OCI-LY3 (cell line): ENCODE measurements around the gene FAR1.

Experiments
- H2AFZ ChIP-seq: fragments of 200-600, 300-600 bp; shearing (Covaris generic); 2 replicates; pipeline ENCODE4 v1.6.0; 2014; ENCODE audit warnings: antibody characterized with exemption, low read depth, low read length
- H3K27ac ChIP-seq: fragments of 200-600, 300-600 bp; sonication (generic); 2 replicates; pipeline ENCODE4 v1.5.1; 2014; ENCODE audit warnings: mild to moderate bottlenecking, low read length, moderate library complexity, mixed read lengths
- H3K27me3 ChIP-seq: fragments of 200-600, 300-600 bp; sonication (generic); 2 replicates; pipeline ENCODE4 v1.6.1; 2014; ENCODE audit warnings: low read depth, low read length, mixed read lengths
- H3K36me3 ChIP-seq: fragments of 200-600, 300-600 bp; sonication (generic); replicated peaks from 2 replicates; pipeline ENCODE3; 2014; ENCODE audit warnings: low read depth, low read length, mixed read lengths
- H3K4me1 ChIP-seq: fragments of 300-600, 200-600 bp; sonication (generic); 2 replicates; pipeline ENCODE4 v1.6.1; 2014; ENCODE audit warnings: low read length, mixed read lengths
- H3K4me2 ChIP-seq: fragments of 200-600, 300-600 bp; sonication (generic); 2 replicates; pipeline ENCODE4 v1.6.1; 2014; ENCODE audit warnings: low read length, mixed read lengths
- H3K4me3 ChIP-seq: fragments of 300-600, 200-600 bp; sonication (generic); 2 replicates; pipeline ENCODE4 v1.5.1; 2014; ENCODE audit warnings: antibody characterized with exemption, mild to moderate bottlenecking, low read length, moderate library complexity
- H3K79me2 ChIP-seq: fragments of 300-600, 200-600 bp; shearing (Covaris generic); 2 replicates; pipeline ENCODE4 v1.6.1; 2014; ENCODE audit warnings: mild to moderate bottlenecking, low read length, mixed read lengths
- H3K9ac ChIP-seq: fragments of 300-600, 200-600 bp; shearing (Covaris generic); 2 replicates; pipeline ENCODE4 v1.6.0; 2014; ENCODE audit warnings: mild to moderate bottlenecking, low read length, moderate library complexity
- H3K9me3 ChIP-seq: fragments of 200-600, 300-600 bp; shearing (Covaris generic); 2 replicates; pipeline ENCODE4 v1.6.1; 2014; ENCODE audit warnings: low read length, mixed read lengths; ENCODE audit not compliant: insufficient read depth
- H4K20me1 ChIP-seq: fragments of 200-600, 300-600 bp; sonication (generic); 2 replicates; pipeline ENCODE4 v1.6.1; 2016; ENCODE audit warnings: low read length, mixed read lengths; ENCODE audit not compliant: insufficient read depth
- CTCF ChIP-seq: fragments of 200-600, 300-600 bp; sonication (generic); IDR thresholded peaks from 2 replicates; pipeline ENCODE4 v1.5.1; 2014; ENCODE audit warnings: antibody characterized with exemption, low read length, low read depth
- EZH2phosphoT487 ChIP-seq: fragments of 200-600 bp; shearing (Covaris generic); IDR thresholded peaks from 2 replicates; pipeline ENCODE4 v1.6.1; 2018; ENCODE audit warnings: antibody characterized with exemption, mixed run types, low read depth

FAR1 gene

GRCh38 chr11:13772223-13773046 is 104.0 kb downstream of the FAR1 start:
- Histone ChIP-seq H4K20me1 (no peaks in the 10 kb centered on the region), H2AFZ (no peak overlapping the region), H3K9ac (no peak overlapping the region), H3K4me1 (peaks cover 34% of the 10 kb centered on the region), H3K9me3 (no peaks in the 10 kb centered on the region), H3K27ac (peak overlapping the region; percentile 49), H3K4me3 (no peak overlapping the region; the same call in 1 of the 2 replicates), H3K4me2 (peak overlapping the region; percentile 49), H3K79me2 (no peaks in the 10 kb centered on the region), H3K36me3 (no peaks in the 10 kb centered on the region), H3K27me3 (no peaks in the 10 kb centered on the region)
- no peak for TF ChIP-seq EZH2phosphoT487
- TF ChIP-seq CTCF = peak; percentile 85

- Histone ChIP-seq H3K9ac (no peak overlapping the region), H3K27ac (no peak overlapping the region), H2AFZ (no peak overlapping the region), H3K36me3 (no peaks in the 10 kb centered on the region), H3K4me1 (peaks cover 26% of the 10 kb centered on the region), H4K20me1 (no peaks in the 10 kb centered on the region), H3K27me3 (no peaks in the 10 kb centered on the region; the same call in 1 of the 2 replicates), H3K4me3 (no peak overlapping the region), H3K79me2 (no peaks in the 10 kb centered on the region), H3K4me2 (no peak overlapping the region), H3K9me3 (no peaks in the 10 kb centered on the region)
- TF ChIP-seq CTCF = no peak
- TF ChIP-seq EZH2phosphoT487 = no peak
Observed at GRCh38 chr11:13775471-13775870, 107.0 kb downstream of the FAR1 start.

GRCh38 chr11:13776134-13776815 is 107.8 kb downstream of the FAR1 start:
- Histone ChIP-seq H3K9me3 (no peaks in the 10 kb centered on the region), H3K27ac (no peak overlapping the region), H2AFZ (no peak overlapping the region), H3K27me3 (no peaks in the 10 kb centered on the region; the same call in 1 of the 2 replicates), H3K4me3 (no peak overlapping the region), H3K9ac (no peak overlapping the region), H4K20me1 (no peaks in the 10 kb centered on the region), H3K4me2 (no peak overlapping the region), H3K4me1 (peaks cover 24% of the 10 kb centered on the region), H3K36me3 (no peaks in the 10 kb centered on the region), H3K79me2 (no peaks in the 10 kb centered on the region)
- peak; percentile 55 for TF ChIP-seq CTCF
- TF ChIP-seq EZH2phosphoT487 = no peak

- Histone ChIP-seq H3K4me2 (no peak overlapping the region), H3K36me3 (no peaks in the 10 kb centered on the region), H2AFZ (no peak overlapping the region), H3K27ac (no peak overlapping the region), H3K27me3 (no peaks in the 10 kb centered on the region; the same call in 1 of the 2 replicates), H3K9ac (no peak overlapping the region), H3K9me3 (no peaks in the 10 kb centered on the region), H3K4me3 (no peak overlapping the region), H3K79me2 (no peaks in the 10 kb centered on the region), H3K4me1 (peaks cover 18% of the 10 kb centered on the region), H4K20me1 (no peaks in the 10 kb centered on the region)
- TF ChIP-seq CTCF = no peak
Observed at GRCh38 chr11:13777341-13777985, 109.0 kb downstream of the FAR1 start.
